GM23248 (cell line): Measurements from ENCODE around the gene CMTR1.

ENCODE experiments used
- EZH2 ChIP-seq: fragments of 200-600 bp; sonication (generic); IDR thresholded peaks from 2 replicates; pipeline ENCODE4 v1.6.1; 2018; ENCODE audit warnings: antibody characterized with exemption, mild to moderate bottlenecking; ENCODE audit not compliant: insufficient read depth, poor library complexity, severe bottlenecking
- EZH2phosphoT487 ChIP-seq: fragments of 200-600 bp; sonication (generic); IDR thresholded peaks from 2 replicates; pipeline ENCODE4 v1.6.1; 2018; ENCODE audit warnings: antibody characterized with exemption, moderate library complexity, mild to moderate bottlenecking, low read depth; ENCODE audit not compliant: insufficient read depth

DNA sequence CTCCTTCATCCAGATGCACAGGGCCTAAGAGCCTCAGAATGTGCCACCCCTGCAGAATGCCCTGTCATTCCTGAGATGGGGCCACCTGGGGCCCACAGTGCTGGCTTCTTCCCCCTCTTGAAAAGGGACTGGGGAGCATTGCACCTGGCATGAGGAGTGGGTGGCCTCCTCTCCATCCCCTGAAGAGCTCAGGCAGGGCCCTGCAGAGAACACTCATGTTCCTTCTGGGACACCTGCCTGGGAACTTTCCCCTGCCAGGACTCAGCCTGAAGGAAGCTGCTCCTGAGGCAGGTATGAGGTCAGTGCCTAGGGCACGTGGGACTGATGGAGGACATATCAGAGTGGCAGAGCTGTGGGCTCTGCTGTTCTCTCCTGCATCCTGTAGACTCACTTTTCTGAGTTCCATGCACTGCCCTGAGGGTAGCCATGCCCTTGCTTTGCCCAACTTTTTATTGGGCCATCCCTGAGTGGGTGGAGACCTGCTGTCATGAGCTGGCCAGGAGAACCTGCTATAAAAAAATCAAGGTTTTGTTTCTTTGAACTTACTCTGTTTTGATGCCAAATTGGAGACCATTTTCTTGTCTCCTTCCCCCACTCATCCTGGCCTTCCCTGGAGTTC, 47.2 kb downstream of the CMTR1 start:
- TF ChIP-seq EZH2 (no peak), EZH2phosphoT487 (no peak)
